B cell (primary cell): ENCODE data around the gene ORAI2. TPM values are rescaled to one million over a fixed set of nuclear protein-coding genes. Genes with fewer than 3 reads are reported as not detected.

Experiments
- ATAC-seq: fragments of 200-7000 bp; cut with Tn5 transposase; one replicate; pipeline ENCODE4 v1.10.0; 2021; ENCODE audit warnings: low read depth, mild to moderate bottlenecking, moderate number of reproducible peaks, moderate library complexity
- CTCF ChIA-PET: fragments of 350-600 bp; sonication (Branson Sonifier 250); formaldehyde crosslinking; loops from one replicate; lab custom pipeline; 2021; ENCODE audit warnings: antibody characterized with exemption, inconsistent platforms; lab: Charles Lee
- POLR2A ChIA-PET: fragments of 350-600 bp; sonication (Branson Sonifier 250); formaldehyde crosslinking; loops from one replicate; lab custom pipeline; 2021; ENCODE audit warnings: antibody characterized with exemption; lab: Charles Lee
- DNase-seq: peaks from one replicate; pipeline ENCODE4 v3.0.0; 2013
- H2AFZ ChIP-seq: 2 replicates; pipeline ENCODE4 v1.6.1; 2012; ENCODE audit warnings: mild to moderate bottlenecking, low read depth, low read length; ENCODE audit not compliant: insufficient read depth, poor library complexity, severe bottlenecking
- H3K27ac ChIP-seq, 2 donors: 1 replicate in 1 of 2; 2 replicates in 1 of 2; pipeline ENCODE4 v1.5.1; 2012 to 2013; ENCODE audit warnings: low read length in 2 of 2, mild to moderate bottlenecking in 2 of 2, moderate library complexity in 1 of 2
- H3K27me3 ChIP-seq, 4 experiments: fragments of 200-600 bp in 1 of 4; sonication (generic) in 1 of 4; replicated peaks in 1 of 4; 1 replicate in 2 of 4; 2 replicates in 2 of 4; pipeline versions ENCODE4 v1.6.1 to v1.7.0; 2013 to 2016; ENCODE audit warnings: low read length in 3 of 4, mild to moderate bottlenecking in 2 of 4, mixed read lengths in 1 of 4, moderate library complexity in 1 of 4; ENCODE audit not compliant: insufficient read depth in 4 of 4, control insufficient read depth in 3 of 4; ENCODE audit errors: control extremely low read depth in 1 of 4
- H3K36me3 ChIP-seq, 2 experiments: replicated peaks in 1 of 2; 1 replicate in 1 of 2; 2 replicates in 1 of 2; pipeline versions ENCODE4 v1.6.1 to v1.7.1; 2013; ENCODE audit warnings: low read length in 1 of 2; ENCODE audit not compliant: insufficient read depth in 2 of 2, control insufficient read depth in 1 of 2; ENCODE audit errors: control extremely low read depth in 1 of 2, extremely low read depth in 1 of 2
- H3K4me1 ChIP-seq, 2 donors: fragments of 200-600 bp in 1 of 2; sonication (generic) in 1 of 2; 1 replicate in 1 of 2; 2 replicates in 1 of 2; pipeline versions ENCODE4 v1.5.1 to v1.6.1; 2013 to 2017; ENCODE audit warnings: low read length in 2 of 2; ENCODE audit not compliant: control insufficient read depth in 2 of 2, insufficient read depth in 2 of 2
- H3K4me2 ChIP-seq: replicated peaks from 2 replicates; pipeline ENCODE3; 2012; ENCODE audit warnings: mild to moderate bottlenecking, low read depth, low read length; ENCODE audit not compliant: poor library complexity, severe bottlenecking
- H3K4me3 ChIP-seq, 5 experiments: fragments of 200-600 bp in 1 of 5; sonication (generic) in 1 of 5; 1 replicate in 3 of 5; 2 replicates in 2 of 5; pipeline versions ENCODE4 v1.5.1 to v1.7.0; 2011 to 2016; ENCODE audit warnings: low read length in 4 of 5, mild to moderate bottlenecking in 4 of 5, low read depth in 2 of 5, control low read depth in 1 of 5, moderate library complexity in 1 of 5; ENCODE audit not compliant: insufficient read depth in 1 of 5; ENCODE audit errors: control extremely low read depth in 1 of 5, extremely low read depth in 1 of 5
- H3K79me2 ChIP-seq: fragments of 200-600 bp; sonication (generic); one replicate; pipeline ENCODE4 v1.6.0; 2016; ENCODE audit warnings: low read length; ENCODE audit not compliant: control insufficient read depth, insufficient read depth
- H3K9ac ChIP-seq: fragments of 200-600 bp; sonication (generic); 2 replicates; pipeline ENCODE4 v1.6.1; 2017; ENCODE audit warnings: mild to moderate bottlenecking, low read length, moderate library complexity
- H3K9me3 ChIP-seq, 3 donors: one replicate each; pipeline versions ENCODE4 v1.6.1 to v1.7.1; 2013; ENCODE audit warnings: low read length in 2 of 3; ENCODE audit not compliant: control insufficient read depth in 2 of 3, insufficient read depth in 1 of 3; ENCODE audit errors: control extremely low read depth in 1 of 3
- H4K20me1 ChIP-seq: 2 replicates; pipeline ENCODE4 v1.6.0; 2012; ENCODE audit warnings: mild to moderate bottlenecking, low read length; ENCODE audit not compliant: insufficient read depth, control insufficient read depth, poor library complexity, severe bottlenecking
- H3K27ac Mint-ChIP-seq: one replicate; pipeline ENCODE4 v1.8.0; 2021; ENCODE audit warnings: mixed read lengths
- H3K27me3 Mint-ChIP-seq: one replicate; pipeline ENCODE4 v1.8.0; 2021; ENCODE audit warnings: mixed read lengths
- H3K4me1 Mint-ChIP-seq: one replicate; pipeline ENCODE4 v1.8.0; 2021; ENCODE audit warnings: mixed read lengths
- H3K4me3 Mint-ChIP-seq: one replicate; pipeline ENCODE4 v1.8.0; 2021; ENCODE audit warnings: mixed read lengths
- H3K9me3 Mint-ChIP-seq: one replicate; pipeline ENCODE4 v1.8.0; 2022; ENCODE audit warnings: mixed read lengths; ENCODE audit not compliant: insufficient read depth
- EZH2 ChIP-seq: IDR thresholded peaks from 2 replicates; pipeline ENCODE4 v1.6.1; 2012; ENCODE audit warnings: borderline replicate concordance, low read depth, mild to moderate bottlenecking, moderate library complexity, low read length; ENCODE audit not compliant: insufficient read depth, poor library complexity, severe bottlenecking
- WGBS: methylation state at CpG from one replicate; pipeline ENCODE4 v1.1.5; 2013; ENCODE audit warnings: missing lambda C conversion rate; ENCODE audit not compliant: insufficient coverage; 5-methylcytosine and 5-hydroxymethylcytosine counted together
- intact Hi-C: fragments of 100-400 bp; cut with micrococcal nuclease; formaldehyde crosslinking; loops from one replicate; pipeline ENCODE4 v1.10.0; 2022
- polyA plus RNA-seq: library from polyadenylated mRNA; depleted of rRNA; stranded (reverse); fragments of >200 nt; gene quantifications from 2 replicates; pipeline ENCODE4 v1.2.3, GENCODE V29; 2012
- total RNA-seq, 2 donors: library from RNA; stranded (reverse); fragments of 120-200 nt in 1 of 2; gene quantifications; 1 replicate in 1 of 2; 2 replicates in 1 of 2; pipeline versions ENCODE4 v1.2.3 to v1.2.4, GENCODE V29; 2013 to 2022
- TF ChIP-seq, protein P1 (sequence below): fragments of 200-600 bp; IDR thresholded peaks from one replicate; pipeline ENCODE4 v1.8.0; 2022; ENCODE audit warnings: antibody characterized with exemption, mild to moderate bottlenecking

Gene ORAI2
- total and polyA plus RNA-seq, 2 donors (not counting 1 experiment from before 2014, with no cell fraction given): 177 to 450 TPM

DNA sequence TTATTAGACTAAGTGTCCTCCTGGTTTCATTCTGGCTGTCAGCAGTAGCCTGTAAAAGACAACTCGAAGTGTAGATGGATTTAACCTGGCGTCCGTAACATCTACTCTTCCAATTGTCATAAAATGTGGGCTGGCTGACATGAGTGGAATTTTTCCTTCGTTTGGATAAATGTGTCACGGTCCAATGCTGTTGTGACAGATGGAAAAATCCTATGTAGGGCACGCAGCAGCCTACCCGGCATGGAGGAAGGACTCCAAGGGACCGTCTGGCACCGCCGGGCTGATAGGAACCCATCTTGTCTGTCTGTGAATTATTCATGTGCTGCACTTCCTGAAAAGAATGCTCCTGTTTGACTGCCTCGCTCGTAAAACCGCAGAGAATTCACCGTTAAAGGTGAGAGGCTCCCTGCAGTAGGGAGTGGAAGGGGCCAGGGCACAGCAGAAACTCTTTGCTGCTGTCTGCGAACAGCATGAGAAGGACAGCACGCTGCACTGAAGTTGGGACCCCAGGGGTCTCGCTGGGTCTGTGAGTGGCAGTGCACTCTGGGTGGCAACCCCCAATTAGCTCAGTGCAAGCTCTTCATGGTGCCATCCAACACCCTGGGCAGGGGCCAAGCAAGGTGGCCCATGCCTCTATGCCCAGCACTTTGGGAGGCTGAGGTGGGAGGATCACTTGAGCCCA is 1.6 kb upstream of the ORAI2 start:
- no peaks in the 10 kb centered on the region for H3K27me3 Mint-ChIP-seq
- Histone ChIP-seq H3K4me2 (peak overlapping the region; percentile 95), H3K4me1 (peaks cover 82 to 90% of the 10 kb centered on the region in 2 donors), H4K20me1 (no peaks in the 10 kb centered on the region), H3K79me2 (peaks cover 53% of the 10 kb centered on the region), H3K4me3 (peak overlapping the region in 3 of 5 experiments; percentile 12 to 23 (median 13)), H3K36me3 (peaks cover 0 to 12% of the 10 kb centered on the region in 2 experiments), H3K27me3 (no peaks in the 10 kb centered on the region), H3K9me3 (no peaks in the 10 kb centered on the region), H3K27ac (peak overlapping the region; percentile 98 to 100), H2AFZ (peak overlapping the region; percentile 31), H3K9ac (peak overlapping the region; percentile 43)
- H3K4me1 Mint-ChIP-seq: peaks cover 74% of the 10 kb centered on the region
- H3K9me3 Mint-ChIP-seq: no peaks in the 10 kb centered on the region
- ChIA-PET CTCF (interaction anchor here (0.7 to 46.3 kb wide), 6 partner anchors 8 to 240 kb away, joined by 3 to 1182 read pairs (median 5); no protein-coding TSS in a partner anchor), POLR2A (interaction anchor here (0.8 to 13.6 kb wide), 4 partner anchors 9 to 24 kb away, joined by 3 to 223 read pairs (median 72); no protein-coding TSS in a partner anchor)
- TF ChIP-seq, protein P1, sequence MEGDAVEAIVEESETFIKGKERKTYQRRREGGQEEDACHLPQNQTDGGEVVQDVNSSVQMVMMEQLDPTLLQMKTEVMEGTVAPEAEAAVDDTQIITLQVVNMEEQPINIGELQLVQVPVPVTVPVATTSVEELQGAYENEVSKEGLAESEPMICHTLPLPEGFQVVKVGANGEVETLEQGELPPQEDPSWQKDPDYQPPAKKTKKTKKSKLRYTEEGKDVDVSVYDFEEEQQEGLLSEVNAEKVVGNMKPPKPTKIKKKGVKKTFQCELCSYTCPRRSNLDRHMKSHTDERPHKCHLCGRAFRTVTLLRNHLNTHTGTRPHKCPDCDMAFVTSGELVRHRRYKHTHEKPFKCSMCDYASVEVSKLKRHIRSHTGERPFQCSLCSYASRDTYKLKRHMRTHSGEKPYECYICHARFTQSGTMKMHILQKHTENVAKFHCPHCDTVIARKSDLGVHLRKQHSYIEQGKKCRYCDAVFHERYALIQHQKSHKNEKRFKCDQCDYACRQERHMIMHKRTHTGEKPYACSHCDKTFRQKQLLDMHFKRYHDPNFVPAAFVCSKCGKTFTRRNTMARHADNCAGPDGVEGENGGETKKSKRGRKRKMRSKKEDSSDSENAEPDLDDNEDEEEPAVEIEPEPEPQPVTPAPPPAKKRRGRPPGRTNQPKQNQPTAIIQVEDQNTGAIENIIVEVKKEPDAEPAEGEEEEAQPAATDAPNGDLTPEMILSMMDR: no peak
- TF ChIP-seq EZH2: no peak
- 17% methylated on average over 17 of the region's 17 CpGs for WGBS
- ATAC-seq: peak; percentile 11
- intact Hi-C loops: no loop called here
- H3K4me3 Mint-ChIP-seq: peak overlapping the region; percentile 88
- DNase-seq: peak; percentile 86
- H3K27ac Mint-ChIP-seq: peak overlapping the region; percentile 96
